Activated CD8-positive, alpha-beta memory T cell treated with anti-CD3 and anti-CD28 coated beads for 4 hours (primary cell): ENCODE data around the gene USP47.

Source experiments
- DNase-seq, 2 donors: peaks; one replicate each; pipeline ENCODE4 v3.0.0-alpha.2; 2020; ENCODE audit warnings: low read depth in 2 of 2

Gene USP47

DNA sequence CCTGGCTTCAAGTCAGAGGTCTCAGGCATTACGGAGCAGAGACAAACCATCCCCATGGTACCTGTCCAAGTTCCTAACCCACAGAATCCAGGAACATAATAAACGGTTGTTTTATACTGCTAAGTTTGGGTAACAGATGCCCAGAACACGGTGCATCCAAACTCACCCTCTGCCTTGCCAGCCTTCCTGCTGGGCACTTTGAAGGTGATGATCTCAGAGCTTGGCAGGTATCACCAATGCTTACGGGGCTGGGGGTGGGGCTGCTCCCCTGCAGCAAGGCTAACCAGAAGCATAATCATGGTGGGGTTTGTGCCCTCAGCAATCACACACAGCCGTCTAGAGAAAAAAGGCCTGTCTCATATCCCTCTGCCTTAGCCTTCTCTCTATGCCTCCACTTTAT is 139.6 kb downstream of the USP47 start:
- no peak for DNase-seq

GRCh38 chr11:11981840-11982239 is 140.1 kb downstream of the USP47 start:
- DNase-seq: no peak

- DNase-seq: no peak
Measured at GRCh38 chr11:11982461-11982860, 140.7 kb downstream of the USP47 start.

DNA sequence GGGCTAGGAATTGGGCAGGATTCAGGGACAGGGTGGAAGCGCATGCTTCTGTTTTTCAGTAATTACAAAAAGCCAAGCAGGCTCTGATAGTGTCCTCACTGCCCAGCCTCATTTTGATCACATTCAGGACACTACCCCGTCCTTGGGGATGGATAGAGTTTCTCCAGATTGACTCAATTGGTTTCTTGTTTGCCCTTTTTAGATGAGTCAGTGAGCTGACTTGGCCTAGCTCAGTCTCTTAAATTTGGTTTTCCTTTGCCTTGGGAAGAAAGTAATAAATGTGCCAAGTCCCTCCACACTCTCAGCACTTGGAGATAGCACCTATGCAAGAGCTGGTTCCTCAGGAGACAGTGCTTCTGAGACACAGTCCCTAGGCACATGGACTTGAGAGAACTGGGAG is 141.2 kb downstream of the USP47 start:
- DNase-seq: no peak

GRCh38 chr11:11983427-11983826 is 141.7 kb downstream of the USP47 start:
- DNase-seq: no peak

- DNase-seq: no peak
Measured at GRCh38 chr11:11984563-11984962, 142.8 kb downstream of the USP47 start.

GRCh38 chr11:11985016-11985715 is 143.4 kb downstream of the USP47 start:
- no peak for DNase-seq

DNA sequence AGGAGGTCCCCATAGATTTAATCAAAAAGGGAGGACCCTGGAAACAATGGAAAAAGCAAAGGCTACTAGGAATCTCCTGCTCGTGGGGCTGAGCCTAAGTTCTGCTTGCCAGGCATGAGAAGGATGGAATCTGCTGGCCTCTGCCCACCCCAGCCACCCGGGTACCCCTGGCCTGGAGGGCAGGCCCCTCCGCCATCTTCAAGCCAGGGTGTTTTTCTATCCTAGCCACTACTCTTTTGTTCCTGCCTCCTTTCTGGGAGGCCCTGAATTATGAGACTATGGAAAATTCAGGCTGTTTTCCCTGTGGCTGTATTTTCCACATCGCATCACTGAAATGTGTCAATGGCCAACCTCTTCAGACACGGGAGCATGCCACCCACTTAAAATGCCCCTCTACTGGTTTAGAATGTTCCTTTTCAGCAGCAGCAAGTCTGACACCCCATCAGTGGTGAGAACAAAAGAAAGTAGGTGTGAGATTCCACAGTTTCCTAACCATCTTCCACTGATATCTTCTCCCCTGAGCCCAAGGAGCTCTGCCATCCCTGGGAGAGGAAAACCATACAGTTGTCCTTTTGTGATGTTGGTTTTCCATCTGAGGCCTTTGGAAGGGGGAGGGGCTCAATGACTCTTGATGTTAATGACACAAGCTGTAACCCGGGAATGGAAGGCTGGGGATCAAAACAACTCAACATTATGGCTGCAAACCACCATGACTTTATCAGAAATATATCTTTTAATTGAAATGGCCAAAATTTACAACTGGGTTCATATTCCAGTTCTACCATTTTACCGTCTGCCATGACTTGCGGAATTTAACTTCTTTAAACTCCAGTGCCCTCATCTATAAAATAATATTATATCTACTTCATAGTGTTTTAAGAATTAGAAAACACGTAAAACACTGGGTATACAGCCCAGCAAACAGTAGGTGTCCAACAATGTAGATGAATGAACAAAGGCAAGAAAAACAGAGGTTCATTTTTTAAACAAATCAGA is 144.5 kb downstream of the USP47 start:
- no peak for DNase-seq

- no peak for DNase-seq
Measured at GRCh38 chr11:11987503-11988022, 145.8 kb downstream of the USP47 start.

- DNase-seq: no peak
Measured at GRCh38 chr11:11988099-11988651, 146.4 kb downstream of the USP47 start.

GRCh38 chr11:11988681-11989261 is 147.0 kb downstream of the USP47 start:
- DNase-seq: no peak

DNA sequence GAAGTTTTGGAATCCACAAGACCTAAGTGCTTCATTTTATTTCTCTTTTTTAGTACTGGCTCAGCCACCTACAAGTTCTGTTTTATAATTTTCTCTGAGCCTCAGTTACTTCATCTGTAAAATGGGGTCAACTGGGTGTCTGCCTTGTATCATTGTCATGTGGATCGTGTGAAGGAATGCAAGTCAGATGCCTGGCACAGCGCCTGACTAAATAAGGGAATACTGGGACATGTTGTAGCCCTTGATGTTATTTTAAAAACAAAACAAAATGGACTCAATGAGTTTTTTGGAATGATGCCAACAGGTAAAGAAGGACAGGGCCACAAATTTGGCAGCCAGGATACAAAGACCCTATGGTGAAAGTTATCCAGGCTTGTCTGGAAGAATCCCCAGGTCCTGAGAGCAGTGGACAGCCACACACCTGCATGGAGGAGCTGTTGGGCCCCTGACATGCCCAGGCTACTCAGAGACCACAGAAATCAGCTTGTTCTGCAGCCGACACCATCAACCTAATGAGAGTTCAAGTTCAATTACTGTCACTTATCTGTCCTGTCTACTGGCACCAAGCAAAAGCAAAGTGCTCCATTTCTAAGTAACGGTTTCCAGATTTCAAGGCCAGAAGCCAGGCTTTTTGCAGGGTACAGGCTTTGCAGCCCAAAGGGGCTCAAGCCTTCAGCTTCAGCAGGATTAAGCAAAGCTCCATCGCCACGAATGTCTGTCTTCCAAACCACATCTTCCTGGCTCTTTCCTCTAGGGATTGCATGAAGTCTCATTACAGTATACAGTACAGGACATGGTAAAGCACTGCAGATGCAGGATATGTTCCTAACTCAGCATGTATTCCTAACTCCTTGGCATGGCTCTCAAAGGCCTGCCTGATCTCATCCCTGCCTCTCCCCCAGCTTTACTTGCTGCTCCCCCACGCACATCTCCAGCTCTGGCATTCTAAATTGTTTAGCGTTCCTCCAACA is 148.3 kb downstream of the USP47 start:
- DNase-seq: no peak

GRCh38 chr11:11992257-11993212 is 150.8 kb downstream of the USP47 start:
- no peak for DNase-seq

DNA sequence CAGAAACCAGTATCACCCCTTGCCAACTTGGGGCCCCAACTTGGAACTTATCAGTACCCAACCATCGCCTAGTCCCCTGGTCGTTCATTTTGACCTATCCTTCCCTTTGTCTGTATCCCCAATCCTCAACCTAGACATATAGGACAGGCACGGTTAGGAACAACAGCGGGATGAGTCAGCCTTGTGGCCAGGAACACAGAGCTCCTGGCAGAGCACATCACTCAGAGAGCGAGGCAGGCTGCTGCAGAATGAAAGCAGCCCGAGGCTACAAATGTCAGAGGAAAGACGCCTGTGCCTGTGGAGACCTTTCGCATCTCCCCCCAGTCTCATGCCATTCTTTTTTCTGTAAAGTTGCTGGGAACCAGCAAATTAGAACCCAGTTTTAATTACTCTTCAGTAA is 152.1 kb downstream of the USP47 start:
- no peak for DNase-seq

- no peak for DNase-seq
Measured at GRCh38 chr11:11995601-11996000, 153.8 kb downstream of the USP47 start.

GRCh38 chr11:11996321-11997048 is 154.7 kb downstream of the USP47 start:
- no peak for DNase-seq

- DNase-seq: no peak
Measured at GRCh38 chr11:11997049-11997322, 155.2 kb downstream of the USP47 start.

DNA sequence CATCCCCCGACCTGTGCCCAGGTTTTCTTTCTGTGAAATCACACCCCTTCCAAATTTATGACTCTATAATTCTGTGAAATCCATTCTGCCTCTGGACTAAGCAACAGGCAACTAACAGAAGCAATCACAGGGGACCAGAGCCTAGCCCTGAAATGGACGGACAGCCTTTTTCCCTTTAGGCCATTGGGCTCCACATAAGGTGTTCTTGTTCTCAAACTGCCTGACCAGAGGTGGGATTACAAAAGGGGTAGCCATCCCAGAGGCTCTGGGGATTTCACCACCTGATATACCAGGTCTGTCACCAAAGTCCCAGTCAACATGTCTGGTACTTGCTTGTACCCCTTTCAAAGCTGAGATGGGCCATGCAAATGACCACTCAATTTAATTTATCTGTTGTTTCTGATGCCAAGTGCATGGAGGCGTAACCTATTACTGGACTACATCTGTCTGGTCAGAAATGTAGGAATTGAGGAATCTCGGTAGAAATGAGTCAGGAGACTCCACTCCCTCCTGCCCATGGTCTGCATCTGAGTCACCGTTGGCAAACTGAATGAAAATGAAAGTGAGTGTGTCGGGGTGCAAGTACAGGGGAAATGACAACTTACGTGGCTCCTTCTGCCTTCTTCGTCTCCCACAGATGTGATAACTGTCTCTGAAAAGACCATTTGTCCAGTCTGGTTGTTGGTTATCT is 156.5 kb downstream of the USP47 start:
- no peak for DNase-seq

GRCh38 chr11:12001186-12001585 is 159.4 kb downstream of the USP47 start:
- DNase-seq: no peak
